NCI-H2107 treated with DMSO at 0.1 percent for 48 hours (cell line): ENCODE measurements around the gene GATC.

Experiments used
- DNase-seq: peaks from one replicate; lab custom pipeline; 2025; ENCODE audit not compliant: unreplicated experiment; lab: John Stamatoyannopoulos, UW

Gene GATC

GRCh38 chr12:120495731-120496412 lies 49.6 kb downstream of the GATC start, which contains the start of gene DYNLL1:
DYNLL1 (plus strand) TSS chr12:120496113; CDS start chr12:120496422, 309 bp downstream.
- DNase-seq: peak; percentile 86

DNA sequence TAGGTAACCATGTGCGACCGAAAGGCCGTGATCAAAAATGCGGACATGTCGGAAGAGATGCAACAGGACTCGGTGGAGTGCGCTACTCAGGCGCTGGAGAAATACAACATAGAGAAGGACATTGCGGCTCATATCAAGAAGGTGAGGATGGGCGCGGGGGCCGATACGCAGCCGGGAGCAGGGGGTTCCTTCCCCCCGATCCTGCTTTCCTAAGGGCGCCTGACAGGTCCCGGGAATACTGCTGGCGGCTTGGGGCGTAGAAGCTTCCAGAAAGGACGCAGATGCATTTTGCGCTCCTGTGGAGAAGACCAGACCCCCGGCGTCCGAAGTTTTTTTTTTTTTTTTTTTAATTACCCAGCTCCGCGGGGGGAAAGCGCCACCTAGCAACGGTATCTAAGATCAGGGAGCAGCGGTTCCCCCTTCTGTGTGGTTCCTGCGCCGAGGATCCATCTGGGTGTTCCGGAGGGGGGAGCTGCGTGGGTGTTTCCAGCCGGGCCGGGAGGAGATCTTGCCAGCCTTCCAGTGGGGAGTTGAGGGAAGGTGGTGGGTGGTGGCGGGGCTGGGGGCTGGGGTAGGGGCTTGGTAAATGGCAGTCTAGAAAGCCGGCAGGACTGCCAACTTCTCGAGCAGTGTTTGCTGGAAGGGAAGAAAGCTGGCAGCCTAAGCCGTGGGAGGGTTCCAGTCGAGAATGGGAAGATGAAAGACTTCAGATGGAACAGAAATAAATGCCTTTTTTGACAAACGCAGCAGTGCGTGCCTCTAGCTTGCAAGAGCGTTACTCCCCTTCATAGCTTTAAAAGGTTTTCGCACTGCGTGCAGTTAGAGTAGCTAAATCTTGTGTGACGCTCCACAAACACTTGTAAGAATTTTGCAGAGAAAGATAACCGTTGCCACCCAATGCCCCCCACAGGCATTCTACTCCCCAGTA lies 50.4 kb downstream of the GATC start:
- peak; percentile 34 for DNase-seq

DNA sequence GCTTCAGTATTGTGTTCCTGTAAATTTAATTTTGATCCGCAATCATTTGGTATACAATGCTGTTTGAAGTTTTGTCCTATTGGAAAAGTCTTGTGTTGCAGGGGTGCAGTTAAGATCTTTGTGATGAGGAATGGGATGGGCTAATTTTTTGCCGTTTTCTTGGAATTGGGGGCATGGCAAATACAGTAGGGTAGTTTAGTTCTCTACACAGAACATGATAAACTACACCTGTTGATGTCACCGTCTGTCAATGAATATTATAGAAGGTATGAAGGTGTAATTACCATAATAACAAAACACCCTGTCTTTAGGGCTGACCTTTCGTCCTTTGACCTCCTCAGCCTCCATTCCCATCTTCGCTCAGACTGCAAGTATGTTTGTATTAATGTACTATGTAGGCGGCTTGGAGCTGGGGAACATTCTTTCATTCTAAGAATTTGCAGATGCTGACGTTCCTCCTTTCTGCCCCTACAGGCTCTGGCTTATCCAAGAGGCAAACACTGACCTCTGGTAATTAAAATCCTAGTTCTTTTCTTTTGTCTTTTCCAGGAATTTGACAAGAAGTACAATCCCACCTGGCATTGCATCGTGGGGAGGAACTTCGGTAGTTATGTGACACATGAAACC lies 51.4 kb downstream of the GATC start:
- DNase-seq: no peak

- peak; percentile 10 for DNase-seq
These were observed 52.7 kb downstream of the GATC start for GRCh38 chr12:120498870-120499515.

DNA sequence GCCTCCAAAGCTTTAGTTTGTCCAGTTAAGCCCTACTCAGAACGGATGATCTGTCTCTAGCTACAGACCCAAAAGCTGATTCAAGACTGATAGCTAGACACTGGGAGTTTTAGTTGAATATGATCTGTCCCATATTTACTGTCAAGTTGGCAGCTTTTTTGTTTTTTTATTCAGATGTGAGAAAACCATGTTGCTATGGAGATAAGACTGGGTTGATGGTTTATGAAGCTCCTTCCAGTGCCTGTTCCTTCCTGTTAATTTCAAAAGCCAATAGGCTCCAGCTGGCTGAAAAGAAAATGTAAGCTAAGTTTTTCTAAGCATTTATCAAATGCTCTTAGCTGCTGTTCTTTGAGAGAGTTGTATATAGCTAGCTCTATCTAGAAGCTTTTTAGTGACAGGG lies 54.3 kb downstream of the GATC start:
- no peak for DNase-seq

DNA sequence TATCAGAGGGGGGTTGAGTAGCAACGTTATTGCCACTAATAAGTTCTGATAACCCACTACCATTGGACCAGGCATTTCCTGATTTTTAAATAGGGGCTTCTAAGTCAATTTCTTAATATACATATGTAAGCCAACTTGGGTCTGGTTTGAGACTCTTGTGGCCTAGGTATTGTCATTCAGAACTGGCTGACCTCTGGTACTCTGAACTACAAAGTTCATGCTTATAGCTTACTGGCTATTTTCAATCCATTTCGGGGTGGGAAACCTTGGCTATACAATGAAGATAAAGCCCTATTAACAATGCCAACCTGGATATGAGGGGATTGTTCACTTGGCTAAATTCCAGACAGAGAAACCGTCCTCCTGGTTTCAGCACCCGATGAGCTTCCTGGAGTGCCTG lies 58.3 kb downstream of the GATC start:
- DNase-seq: no peak

GRCh38 chr12:120508537-120508936 lies 62.3 kb downstream of the GATC start:
- DNase-seq: no peak
